ENCODE measurements around the gene KRT84.

GRCh38 chr12:52350021-52350620, 35.3 kb downstream of the KRT84 start:
- TF ChIP-seq CTCF (IDR thresholded peaks at IDR 0.05) (no peak), POLR2A (IDR thresholded peaks at IDR 0.05) (no peak)
